Calu3 (cell line): ENCODE data around the gene SOHLH1. TPM values are rescaled to one million over a fixed set of nuclear protein-coding genes. Genes with fewer than 3 reads are reported as not detected.

Experiments
- BruUV-seq: library from RNA; stranded (reverse); fragments of 400-500 nt; replicated peaks from 2 replicates; lab custom pipeline; 2021; lab: Mats Ljungman, UMichigan
- CTCF ChIA-PET: fragments of 300-600 bp; sonication (Branson Sonifier 250); formaldehyde crosslinking; loops from one replicate; lab custom pipeline; 2022; ENCODE audit warnings: antibody characterized with exemption; lab: Charles Lee
- DNase-seq: peaks from one replicate; pipeline ENCODE4 v3.0.0; 2022
- H3K27ac Mint-ChIP-seq: one replicate; pipeline ENCODE4 v1.8.0; 2022; ENCODE audit warnings: mixed read lengths; ENCODE audit not compliant: unreplicated experiment
- H3K27me3 Mint-ChIP-seq: one replicate; pipeline ENCODE4 v1.8.0; 2022; ENCODE audit warnings: mixed read lengths; ENCODE audit not compliant: unreplicated experiment
- H3K36me3 Mint-ChIP-seq: one replicate; pipeline ENCODE4 v1.8.0; 2022; ENCODE audit warnings: mild to moderate bottlenecking, moderate library complexity, mixed read lengths; ENCODE audit not compliant: insufficient read depth, unreplicated experiment
- H3K4me1 Mint-ChIP-seq: one replicate; pipeline ENCODE4 v1.8.0; 2022; ENCODE audit warnings: mild to moderate bottlenecking, low read depth, mixed read lengths; ENCODE audit not compliant: unreplicated experiment
- H3K4me3 Mint-ChIP-seq: one replicate; pipeline ENCODE4 v1.8.0; 2022; ENCODE audit warnings: mild to moderate bottlenecking, low read depth, moderate library complexity, mixed read lengths; ENCODE audit not compliant: unreplicated experiment
- H3K9me3 Mint-ChIP-seq: one replicate; pipeline ENCODE4 v1.8.0; 2022; ENCODE audit warnings: low read depth, mixed read lengths; ENCODE audit not compliant: unreplicated experiment
- intact Hi-C: fragments of 100-400 bp; cut with micrococcal nuclease; formaldehyde crosslinking; loops from one replicate; pipeline ENCODE4 v1.10.0; 2022; ENCODE audit not compliant: unreplicated experiment
- total RNA-seq: library from RNA; stranded (reverse); gene quantifications from 2 replicates; pipeline ENCODE4 v1.2.3, GENCODE V29; 2022
- TF ChIP-seq, protein P1 (sequence below): fragments of 200-600 bp; IDR thresholded peaks from one replicate; pipeline ENCODE4 v1.8.0; 2022; ENCODE audit warnings: antibody characterized with exemption; ENCODE audit not compliant: unreplicated experiment

Gene SOHLH1
- total RNA-seq, 1 experiment from 2014 or later = not detected

DNA sequence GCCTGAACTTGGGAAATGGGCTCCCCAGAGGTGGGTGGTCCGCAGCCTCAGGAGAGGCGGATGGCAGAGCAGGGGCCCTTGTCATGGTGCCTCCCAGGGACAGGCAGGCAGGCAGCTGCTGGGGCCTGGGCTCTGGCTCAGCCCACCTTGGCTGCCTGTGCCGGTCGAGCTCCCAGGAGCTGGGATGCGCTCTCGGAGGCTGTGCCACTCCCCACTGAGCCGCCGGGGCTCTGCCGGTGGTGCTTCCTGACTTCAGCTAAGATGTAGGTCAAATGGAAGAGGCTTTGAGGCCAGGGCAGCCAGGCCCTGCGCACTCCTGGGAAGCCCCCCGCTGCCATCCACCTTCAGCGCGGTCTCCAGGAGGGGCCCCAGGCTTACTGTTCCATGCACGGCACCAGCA, 43.7 kb upstream of the SOHLH1 start:
- Mint-ChIP-seq H3K4me3 (no peak overlapping the region), H3K36me3 (no peaks in the 10 kb centered on the region), H3K9me3 (no peaks in the 10 kb centered on the region), H3K27ac (no peak overlapping the region), H3K27me3 (peaks cover 56% of the 10 kb centered on the region), H3K4me1 (no peaks in the 10 kb centered on the region)
- TF ChIP-seq, protein P1, sequence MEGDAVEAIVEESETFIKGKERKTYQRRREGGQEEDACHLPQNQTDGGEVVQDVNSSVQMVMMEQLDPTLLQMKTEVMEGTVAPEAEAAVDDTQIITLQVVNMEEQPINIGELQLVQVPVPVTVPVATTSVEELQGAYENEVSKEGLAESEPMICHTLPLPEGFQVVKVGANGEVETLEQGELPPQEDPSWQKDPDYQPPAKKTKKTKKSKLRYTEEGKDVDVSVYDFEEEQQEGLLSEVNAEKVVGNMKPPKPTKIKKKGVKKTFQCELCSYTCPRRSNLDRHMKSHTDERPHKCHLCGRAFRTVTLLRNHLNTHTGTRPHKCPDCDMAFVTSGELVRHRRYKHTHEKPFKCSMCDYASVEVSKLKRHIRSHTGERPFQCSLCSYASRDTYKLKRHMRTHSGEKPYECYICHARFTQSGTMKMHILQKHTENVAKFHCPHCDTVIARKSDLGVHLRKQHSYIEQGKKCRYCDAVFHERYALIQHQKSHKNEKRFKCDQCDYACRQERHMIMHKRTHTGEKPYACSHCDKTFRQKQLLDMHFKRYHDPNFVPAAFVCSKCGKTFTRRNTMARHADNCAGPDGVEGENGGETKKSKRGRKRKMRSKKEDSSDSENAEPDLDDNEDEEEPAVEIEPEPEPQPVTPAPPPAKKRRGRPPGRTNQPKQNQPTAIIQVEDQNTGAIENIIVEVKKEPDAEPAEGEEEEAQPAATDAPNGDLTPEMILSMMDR = no peak
- CTCF ChIA-PET = no interaction called here
- intact Hi-C loops = no loop called here
- no peak for DNase-seq
- BruUV-seq = no TSS peak

DNA sequence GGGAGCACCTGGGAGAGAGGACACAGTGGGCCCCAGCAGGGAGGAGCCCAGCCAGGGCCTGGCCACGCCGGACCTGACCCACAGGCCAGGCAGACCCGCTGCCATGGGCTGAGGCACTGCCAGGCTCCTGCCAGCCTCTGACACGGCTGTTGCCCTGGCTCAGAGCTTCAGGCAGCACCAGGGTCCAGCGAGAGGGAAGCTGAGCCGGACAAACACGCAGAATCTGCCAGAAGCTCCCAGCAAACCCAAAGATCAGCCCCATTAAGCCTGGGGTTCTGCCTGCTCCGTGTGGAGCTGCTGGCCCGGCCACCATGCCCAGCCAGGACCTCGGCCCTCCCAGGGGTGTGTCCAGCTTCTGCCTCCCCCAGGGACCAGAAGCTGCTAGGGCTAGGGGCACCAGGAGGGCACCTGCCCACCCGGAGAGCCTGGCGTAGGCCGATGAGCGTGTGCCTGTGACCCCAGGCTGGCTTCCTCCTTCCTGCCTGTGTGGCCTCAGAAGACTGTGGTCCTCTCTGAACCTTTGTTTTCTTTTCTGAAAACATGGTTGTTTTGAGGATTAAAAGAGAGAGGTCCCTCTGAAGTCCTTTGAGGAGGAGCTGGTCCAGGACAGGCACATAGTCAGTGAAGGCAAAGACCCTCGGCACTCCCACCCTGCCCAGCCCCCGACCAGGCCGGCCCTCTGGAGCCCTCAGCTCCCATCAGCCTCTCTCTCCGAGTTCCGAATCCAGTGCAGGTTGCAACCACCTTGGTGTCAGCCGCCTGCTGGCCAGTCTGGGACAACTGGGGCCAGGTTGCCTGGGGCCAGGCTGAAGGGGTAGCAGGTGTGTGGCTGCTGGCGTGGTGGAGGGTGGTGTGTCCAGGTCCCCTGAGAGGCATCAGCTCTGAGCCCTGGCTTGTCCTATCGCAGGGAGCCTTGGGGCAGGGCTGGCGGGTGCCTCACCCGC, 42.3 kb upstream of the SOHLH1 start:
- CTCF ChIA-PET = no interaction called here
- no TSS peak for BruUV-seq
- H3K27me3 Mint-ChIP-seq = peaks cover 55% of the 10 kb centered on the region
- no peak overlapping the region for H3K4me3 Mint-ChIP-seq
- no peak overlapping the region for H3K27ac Mint-ChIP-seq
- intact Hi-C loops = no loop called here
- no peaks in the 10 kb centered on the region for H3K36me3 Mint-ChIP-seq
- no peak for DNase-seq
- no peaks in the 10 kb centered on the region for H3K4me1 Mint-ChIP-seq
- TF ChIP-seq, protein P1 = no peak
- no peaks in the 10 kb centered on the region for H3K9me3 Mint-ChIP-seq

DNA sequence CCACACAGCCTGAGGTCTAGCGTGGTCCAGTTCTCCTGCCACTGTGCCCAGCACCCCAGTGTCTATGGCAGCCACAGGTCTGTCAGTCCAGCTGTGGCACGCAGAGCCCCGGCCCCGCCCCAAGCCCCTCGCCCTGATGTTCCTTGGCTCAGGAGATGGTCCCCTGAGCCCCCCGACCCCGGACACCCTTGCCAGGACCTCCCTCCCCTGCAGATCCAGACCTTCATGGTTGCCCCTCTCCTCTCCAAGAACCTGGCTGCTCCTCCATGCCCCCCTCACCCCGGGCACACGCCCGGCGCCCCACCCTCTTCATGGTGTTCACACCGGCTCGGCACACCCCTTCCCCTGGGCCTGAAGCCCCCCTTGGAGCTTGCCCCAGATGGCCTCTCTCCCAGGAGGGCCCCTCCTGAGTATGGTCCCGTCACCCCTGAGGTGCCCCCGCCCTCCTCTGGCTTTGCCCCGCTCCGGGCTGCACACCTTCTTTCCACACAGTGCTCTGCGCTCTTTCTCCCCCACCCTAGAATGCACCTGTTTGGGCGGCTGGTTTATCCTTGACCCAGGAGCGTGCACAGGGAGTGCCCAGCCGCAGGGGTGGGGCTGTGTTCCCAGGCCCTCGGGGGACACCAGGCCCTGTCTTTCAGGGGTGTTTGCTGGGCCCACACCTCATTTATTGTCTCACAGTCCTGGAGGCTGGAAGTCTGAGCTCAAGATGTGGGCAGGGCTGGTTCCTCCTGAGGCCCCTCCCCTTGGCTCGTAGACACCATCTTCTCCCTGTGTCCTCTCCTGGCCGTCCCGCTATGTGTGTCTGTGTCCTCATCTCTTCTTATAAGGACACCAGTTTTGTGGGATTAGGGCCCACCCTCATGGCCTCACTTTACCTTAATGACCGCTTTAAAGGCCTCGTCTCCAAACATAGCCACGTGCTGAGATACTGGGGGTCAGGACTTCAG, 40.3 kb upstream of the SOHLH1 start:
- Mint-ChIP-seq H3K4me3 (no peak overlapping the region), H3K27ac (no peak overlapping the region), H3K36me3 (no peaks in the 10 kb centered on the region), H3K4me1 (no peaks in the 10 kb centered on the region), H3K27me3 (peaks cover 59% of the 10 kb centered on the region), H3K9me3 (no peaks in the 10 kb centered on the region)
- TF ChIP-seq, protein P1 = no peak
- intact Hi-C loops = no loop called here
- CTCF ChIA-PET = interaction anchor here (0.6 kb wide), 1 partner anchor 10 kb away, joined by 4 read pairs; no protein-coding TSS in a partner anchor
- no TSS peak for BruUV-seq
- no peak for DNase-seq

DNA sequence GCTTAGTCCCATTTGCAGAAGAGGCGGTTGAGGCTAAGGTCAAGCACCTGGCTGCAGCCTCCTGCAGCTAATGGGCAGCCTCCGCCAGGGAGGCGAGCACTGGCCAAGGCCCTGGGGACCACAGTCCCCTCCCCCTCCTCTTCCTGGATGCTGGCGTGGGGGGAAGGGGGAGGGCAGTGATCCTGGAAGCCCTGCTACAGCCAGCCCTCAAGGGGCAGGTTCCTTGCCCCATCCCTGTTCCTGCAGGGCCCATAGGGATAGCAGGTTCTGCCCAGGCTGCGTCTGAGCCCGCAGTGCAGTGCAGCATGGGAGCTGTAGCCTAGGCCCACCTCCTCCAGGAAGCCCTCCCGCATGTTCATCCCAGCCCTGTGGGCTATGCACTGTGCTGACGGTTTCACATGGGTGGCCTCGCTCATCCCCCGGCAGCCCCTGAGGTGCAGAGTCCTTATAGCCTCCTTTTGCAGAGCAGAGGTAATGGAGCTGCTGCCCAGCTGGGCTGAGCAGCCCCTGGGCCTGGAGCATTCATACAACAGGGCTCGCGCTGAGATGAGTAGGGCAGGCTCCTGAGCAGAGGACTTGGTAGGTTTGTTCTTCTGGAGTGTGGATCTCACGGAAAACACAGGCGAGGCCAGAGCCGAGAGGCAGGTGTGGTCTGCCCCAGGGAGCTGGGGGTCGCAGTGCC, 38.7 kb upstream of the SOHLH1 start:
- TF ChIP-seq, protein P1 = no peak
- intact Hi-C loops = no loop called here

More for the DNA sequence above, 38.7 kb upstream of the SOHLH1 start:
- no TSS peak for BruUV-seq
- no peak for DNase-seq
- Mint-ChIP-seq H3K27me3 (peaks cover 72% of the 10 kb centered on the region), H3K9me3 (no peaks in the 10 kb centered on the region), H3K27ac (no peak overlapping the region), H3K36me3 (no peaks in the 10 kb centered on the region), H3K4me3 (no peak overlapping the region), H3K4me1 (peaks cover 9% of the 10 kb centered on the region)
- CTCF ChIA-PET = no interaction called here
